HG02763 (cell line): ENCODE data around the gene NR5A2.
"Not testable (repeated sequence)": the region's sequence is repeated elsewhere in the genome, so short reads cannot be mapped to it uniquely, and the experiment has no call there.

ENCODE experiments used
- ATAC-seq: cut with Tn5 transposase; IDR thresholded peaks from one replicate; pipeline ENCODE4 v1.9.1; 2021; ENCODE audit warnings: mild to moderate bottlenecking, moderate library complexity; ENCODE audit not compliant: unreplicated experiment

The NR5A2 gene

DNA sequence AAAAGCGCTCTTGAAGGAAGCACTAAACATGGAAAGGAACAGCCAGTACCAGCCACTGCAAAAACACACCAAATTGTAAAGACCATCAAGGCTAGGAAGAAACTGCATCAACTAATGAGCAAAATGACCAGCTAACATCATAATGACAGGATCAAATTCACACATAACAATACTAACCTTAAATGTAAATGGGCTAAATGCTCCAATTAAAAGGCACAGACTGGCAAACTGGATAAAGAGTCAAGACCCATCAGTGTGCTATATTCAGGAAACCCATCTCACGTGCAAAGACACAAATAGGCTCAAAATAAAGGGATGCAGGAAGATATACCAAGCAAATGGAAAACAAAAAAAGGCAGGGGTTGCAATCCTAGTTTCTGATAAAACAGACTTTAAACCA lies 159.8 kb downstream of the NR5A2 start:
- ATAC-seq: not testable (repeated sequence)

GRCh38 chr1:200191993-200192392 lies 164.5 kb downstream of the NR5A2 start:
- no peak for ATAC-seq

DNA sequence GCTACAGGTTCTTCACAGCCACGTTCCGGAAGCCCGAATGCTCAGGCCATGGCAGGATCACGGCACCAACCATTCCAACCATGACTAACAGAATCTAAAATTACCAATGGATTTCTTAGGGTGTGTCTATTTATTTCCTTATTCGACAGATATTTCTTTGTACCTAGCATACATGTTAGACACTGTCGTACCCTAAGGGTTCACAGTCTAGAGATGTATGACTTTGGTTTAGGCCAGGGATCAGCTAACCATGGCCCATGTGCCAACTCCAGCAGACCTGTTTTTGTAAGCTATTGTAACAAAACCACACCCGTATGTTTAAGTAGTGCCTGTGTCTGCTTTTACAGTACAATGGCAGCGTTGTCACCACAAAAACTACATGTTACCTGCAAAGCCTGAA lies 167.0 kb downstream of the NR5A2 start:
- no peak for ATAC-seq

GRCh38 chr1:200198236-200198635 lies 170.7 kb downstream of the NR5A2 start:
- no peak for ATAC-seq

DNA sequence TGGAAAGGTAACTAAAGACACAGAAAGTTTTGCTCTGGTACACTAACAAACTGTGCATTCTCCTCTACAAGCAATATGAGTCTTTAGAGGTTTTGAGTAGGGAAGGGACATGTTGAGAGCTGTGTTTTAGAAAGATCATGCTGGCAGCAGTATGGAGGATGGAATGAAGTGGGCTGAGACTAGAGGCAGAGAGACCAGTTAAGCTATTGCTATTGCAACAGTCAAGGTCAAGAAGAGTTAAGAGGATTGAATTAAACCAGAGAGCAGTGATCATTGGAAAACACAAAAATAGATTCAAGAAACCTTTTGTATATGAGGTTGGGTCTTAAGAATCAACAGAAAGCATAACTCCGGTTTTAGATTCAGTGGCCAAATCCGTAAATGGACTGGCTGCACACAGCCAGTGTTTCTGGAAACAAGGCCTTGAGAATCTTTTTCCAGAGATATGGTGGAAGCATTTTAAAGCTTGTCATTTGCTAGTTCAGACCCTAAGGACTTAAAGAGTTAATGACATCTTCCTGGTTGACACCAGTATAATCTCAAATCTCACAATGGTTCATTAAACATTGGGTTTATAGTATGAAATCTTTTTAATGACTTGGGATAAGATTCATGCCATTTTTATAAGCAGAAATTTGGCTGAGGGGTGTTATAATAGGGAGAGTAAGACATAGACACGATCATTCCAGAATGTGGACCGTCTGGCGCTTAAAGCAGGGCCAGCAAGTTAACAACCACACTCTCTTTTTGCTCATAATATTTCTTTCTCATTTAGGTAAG lies 177.9 kb downstream of the NR5A2 start:
- no peak for ATAC-seq

GRCh38 chr1:200206340-200206739 lies 178.8 kb downstream of the NR5A2 start:
- no peak for ATAC-seq

- no peak for ATAC-seq
Observed at GRCh38 chr1:200206761-200207160, 179.3 kb downstream of the NR5A2 start.

DNA sequence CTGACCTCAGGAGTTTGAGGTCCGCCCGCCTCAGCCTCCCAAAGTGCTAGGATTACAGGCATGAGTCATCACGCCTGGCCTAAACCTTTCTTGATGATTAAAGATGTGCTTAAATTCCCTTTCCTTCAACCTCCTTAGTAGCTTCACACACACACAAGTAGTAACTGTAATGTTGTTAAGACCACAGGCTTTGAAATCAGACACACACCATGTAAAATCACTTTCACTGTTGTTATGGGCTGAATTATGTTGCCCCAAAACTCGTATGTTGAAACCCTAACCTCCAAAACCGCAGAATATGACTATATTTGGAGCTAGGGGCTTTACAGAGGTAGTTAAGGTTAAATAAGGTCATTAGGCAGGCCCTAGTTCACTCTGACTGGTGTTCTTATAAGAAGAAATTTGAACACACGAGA lies 180.2 kb downstream of the NR5A2 start:
- peak; percentile 71 for ATAC-seq

GRCh38 chr1:200211157-200211556 lies 183.6 kb downstream of the NR5A2 start:
- ATAC-seq: no peak

DNA sequence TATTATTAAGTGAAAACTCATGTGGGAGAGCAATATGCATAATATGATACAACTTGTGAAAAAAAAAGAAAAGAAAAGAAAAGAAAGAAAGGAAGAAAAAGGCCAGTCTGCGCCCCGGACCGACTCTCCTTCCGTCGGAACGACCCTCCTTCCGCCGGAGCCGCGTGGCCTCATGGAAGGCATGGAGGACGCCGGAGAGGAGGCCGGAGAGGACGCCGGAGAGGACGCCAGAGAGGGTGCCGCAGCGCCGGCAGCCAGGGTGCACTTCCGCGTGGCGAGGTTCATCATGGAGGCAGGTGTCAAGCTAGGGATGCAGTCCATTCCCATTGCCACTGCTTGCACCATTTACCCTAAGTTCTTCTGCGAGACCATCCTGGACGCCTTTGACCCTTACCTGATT lies 185.9 kb downstream of the NR5A2 start:
- no peak for ATAC-seq

DNA sequence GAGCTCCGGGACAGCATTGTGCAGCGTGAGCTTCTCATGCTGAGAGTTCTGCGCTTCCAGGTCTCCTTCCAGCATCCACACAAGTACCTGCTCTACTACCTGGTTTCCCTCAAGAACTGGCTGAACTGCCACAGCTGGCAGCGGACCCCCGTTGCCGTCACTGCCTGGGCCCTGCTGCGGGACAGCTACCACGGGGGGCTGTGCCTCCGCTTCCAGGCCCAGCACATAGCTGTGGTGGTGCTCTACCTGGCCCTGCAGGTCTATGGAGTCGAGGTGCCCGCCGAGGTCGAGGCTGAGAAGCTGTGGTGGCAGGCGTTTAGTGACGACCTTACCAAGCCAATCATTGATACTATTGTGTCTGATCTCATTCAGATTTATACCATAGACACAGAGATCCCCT lies 186.4 kb downstream of the NR5A2 start:
- ATAC-seq: no peak

- no peak for ATAC-seq
Observed at GRCh38 chr1:200215350-200215749, 187.8 kb downstream of the NR5A2 start.

DNA sequence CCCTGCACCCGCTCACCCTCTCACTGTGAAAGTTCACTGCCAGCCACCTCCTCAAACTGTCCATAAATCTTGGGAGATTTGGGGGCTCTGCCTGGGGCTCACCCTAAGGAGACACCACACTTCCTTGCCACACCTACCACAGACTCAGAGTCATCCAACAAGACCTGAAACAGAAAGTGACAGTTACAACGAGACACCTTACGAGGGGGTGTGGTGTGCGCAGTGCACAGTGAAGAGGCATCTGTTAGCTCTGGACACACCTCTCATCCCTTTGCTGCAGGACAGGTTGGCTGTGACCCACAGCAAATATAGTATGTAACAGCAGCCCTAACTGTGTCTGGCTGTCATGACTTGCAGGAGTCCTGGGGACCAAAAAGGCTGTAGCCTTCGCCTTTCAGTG lies 190.2 kb downstream of the NR5A2 start:
- ATAC-seq: no peak

- ATAC-seq: no peak
Observed at GRCh38 chr1:200221614-200222282, 194.2 kb downstream of the NR5A2 start.

GRCh38 chr1:200223207-200223606 lies 195.7 kb downstream of the NR5A2 start:
- no peak for ATAC-seq

DNA sequence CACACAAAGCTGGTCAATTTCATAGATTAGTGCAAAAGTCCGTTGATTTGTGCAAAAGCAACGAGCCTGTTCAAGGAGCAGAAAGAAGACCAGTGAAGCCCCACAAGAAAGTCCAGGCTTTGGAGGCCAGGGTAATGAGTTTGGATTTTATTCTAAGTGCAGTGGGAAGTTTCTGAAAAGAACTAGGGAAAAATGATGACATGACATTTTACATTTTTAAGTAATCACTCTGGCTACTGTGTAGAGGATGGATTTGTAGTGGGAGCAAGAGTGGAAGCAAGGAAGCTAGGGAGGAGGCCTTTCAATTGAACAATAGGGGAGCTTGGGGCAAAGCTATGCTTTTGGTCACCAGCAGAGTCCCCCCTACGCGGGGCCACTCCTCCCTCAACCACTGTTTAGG lies 196.1 kb downstream of the NR5A2 start:
- no peak for ATAC-seq

GRCh38 chr1:200224315-200224714 lies 196.8 kb downstream of the NR5A2 start:
- no peak for ATAC-seq

DNA sequence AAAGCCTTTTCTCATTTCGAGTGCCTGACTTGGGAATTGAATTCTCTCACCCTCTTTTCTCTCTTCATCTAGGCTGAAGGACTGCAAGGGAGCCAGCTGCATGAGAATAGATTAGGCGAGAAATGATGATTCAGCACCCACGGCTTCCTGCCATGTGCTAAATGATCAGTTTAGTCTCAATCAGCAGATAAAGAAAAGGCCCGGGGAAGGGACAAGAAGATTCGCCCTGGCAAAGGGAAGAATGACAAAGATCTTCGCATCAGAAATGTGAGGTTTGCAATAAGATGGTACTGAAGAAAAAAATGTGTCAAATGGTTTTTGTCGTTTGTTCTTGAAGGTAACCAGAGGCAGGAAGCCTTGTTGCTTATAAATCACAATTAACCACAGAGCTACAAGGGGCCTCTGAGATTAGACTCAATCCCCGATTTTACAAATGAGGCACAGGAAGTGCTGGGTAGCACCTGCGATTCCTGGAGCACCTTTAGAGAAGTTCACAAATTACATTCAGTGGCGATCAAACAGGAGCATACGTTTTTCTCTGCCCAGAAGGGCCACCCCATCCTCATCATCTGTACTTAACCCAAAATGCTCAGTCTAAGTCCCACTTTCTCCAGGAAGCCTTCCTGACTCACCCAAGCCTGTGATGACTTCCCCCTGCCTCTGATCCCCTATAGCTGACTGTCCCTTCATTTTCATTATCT lies 198.9 kb downstream of the NR5A2 start:
- ATAC-seq: no peak

DNA sequence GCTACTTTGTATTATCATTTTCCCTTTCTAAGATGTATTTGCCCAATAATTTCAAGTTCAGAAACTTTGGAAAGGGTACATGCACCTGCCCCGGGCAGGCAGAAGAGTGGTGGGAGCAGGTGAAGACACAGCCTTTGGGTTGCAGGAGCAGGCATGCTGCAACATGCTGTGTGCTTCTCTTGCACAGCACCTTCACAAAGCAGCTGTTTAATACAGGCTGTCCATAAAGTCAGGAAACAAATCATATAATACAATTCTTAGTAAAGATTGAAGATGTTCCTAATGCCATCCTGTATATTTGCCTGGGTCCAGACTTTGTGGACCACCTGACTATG lies 199.4 kb downstream of the NR5A2 start:
- ATAC-seq: no peak
